HG03045 (cell line): ENCODE measurements around the gene ALG14.
"Not testable (repeated sequence)": the region's sequence is repeated elsewhere in the genome, so short reads cannot be mapped to it uniquely, and the experiment has no call there.

Experiments
- ATAC-seq: cut with Tn5 transposase; IDR thresholded peaks from one replicate; pipeline ENCODE4 v1.9.1; 2021; ENCODE audit warnings: mild to moderate bottlenecking, moderate library complexity; ENCODE audit not compliant: unreplicated experiment

Gene ALG14

GRCh38 chr1:95089650-95090287, 17.0 kb upstream of the ALG14 start:
- no peak for ATAC-seq

- ATAC-seq, result no peak
Observed at GRCh38 chr1:95088303-95088702, 15.6 kb upstream of the ALG14 start.

DNA sequence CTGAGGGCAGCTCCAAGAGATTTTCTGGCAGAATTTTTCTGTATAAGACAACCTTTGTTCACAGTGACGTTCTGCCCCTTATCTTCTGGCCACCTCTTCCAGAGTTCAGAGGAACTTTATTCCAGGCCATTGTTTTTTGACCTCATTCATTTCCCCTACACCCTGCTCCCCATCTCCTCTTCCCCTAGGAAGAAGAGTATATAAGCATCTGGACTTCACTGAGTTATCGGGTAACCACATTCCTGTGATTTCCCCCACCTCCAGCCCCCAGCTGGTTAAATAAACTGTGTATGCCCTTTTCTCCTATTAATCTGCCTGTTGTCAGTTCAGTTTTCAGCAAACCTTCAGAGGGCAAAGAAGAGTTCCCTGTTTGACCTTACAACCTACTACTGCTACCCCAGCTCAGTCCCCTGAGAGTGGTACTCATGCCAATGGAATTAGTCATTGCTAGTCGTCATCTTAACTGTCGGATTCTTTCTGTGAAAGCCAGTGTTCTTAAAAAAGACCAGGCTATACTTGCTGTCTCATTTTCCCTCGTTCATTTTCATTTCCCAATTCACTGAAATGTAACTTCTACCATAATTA, 14.3 kb upstream of the ALG14 start:
- ATAC-seq, result no peak

- no peak for ATAC-seq
Observed at GRCh38 chr1:95085376-95085775, 12.6 kb upstream of the ALG14 start.

GRCh38 chr1:95084317-95085176, 11.8 kb upstream of the ALG14 start:
- peak; percentile 69 for ATAC-seq

- ATAC-seq, result no peak
Observed at GRCh38 chr1:95080879-95081278, 8.1 kb upstream of the ALG14 start.

DNA sequence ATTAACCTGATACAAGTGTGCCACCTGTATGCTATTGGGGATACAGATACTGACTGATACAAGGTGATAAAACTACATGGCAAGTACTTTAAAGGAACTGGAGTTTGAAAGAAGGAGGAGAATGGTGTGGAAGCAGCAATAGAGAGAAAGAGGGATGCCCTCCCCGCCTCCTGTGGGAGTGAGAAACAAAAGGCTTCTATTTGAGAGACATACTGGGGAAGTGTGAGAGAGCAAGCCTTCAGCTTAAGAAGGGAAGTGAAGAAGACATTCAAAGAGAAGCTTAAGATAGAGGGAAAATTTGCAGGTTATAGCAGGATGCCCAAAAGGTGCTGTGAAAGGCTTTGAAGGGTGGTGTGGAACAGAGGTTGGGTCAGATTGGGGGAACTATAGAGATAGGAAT, 7.7 kb upstream of the ALG14 start:
- no peak for ATAC-seq

- ATAC-seq, result no peak
Observed at GRCh38 chr1:95076034-95076433, 3.3 kb upstream of the ALG14 start.

- ATAC-seq, result no peak
Observed at GRCh38 chr1:95073446-95073845, 695 bp upstream of the ALG14 start.

- no peak for ATAC-seq
Observed at GRCh38 chr1:95072117-95072516, 634 bp downstream of the ALG14 start.

- ATAC-seq, result no peak
Observed at GRCh38 chr1:95071539-95071938, 1.2 kb downstream of the ALG14 start.

GRCh38 chr1:95069710-95070093, 3.0 kb downstream of the ALG14 start:
- ATAC-seq, result no peak

DNA sequence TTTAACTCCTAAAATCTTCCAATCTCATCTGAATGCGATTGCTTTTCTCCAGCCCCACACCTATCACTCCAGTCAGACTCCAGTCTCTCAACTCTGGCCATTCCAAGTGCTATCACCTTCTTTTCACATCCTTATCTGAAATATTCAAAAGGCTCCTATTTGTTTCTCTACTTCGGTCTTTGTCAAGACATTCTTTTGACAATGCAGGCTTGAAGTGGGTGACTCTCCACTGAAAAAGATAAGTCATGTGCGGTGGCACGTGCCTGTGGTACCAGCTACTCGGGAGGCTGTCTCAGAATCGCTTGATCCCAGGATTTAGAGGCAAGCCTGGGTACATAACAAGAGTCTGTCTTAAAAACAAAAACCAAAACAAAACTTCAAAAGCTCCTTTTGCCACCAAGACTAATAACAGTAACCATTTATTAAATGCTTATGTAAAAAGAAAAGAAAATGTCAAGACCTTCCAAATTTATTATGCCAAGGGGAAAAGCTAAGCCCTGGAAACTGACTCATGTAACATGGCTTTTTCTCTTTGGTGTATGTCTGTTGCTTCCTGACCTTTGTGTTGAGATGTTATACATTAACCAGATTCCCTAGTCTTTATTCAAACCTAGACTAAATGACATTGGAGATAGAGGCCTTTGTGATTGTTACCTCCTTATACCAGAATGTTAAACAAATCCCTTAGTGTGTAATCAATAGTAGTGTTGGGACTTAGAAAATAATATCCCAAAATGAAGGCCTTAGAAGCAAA, 3.6 kb downstream of the ALG14 start:
- no peak for ATAC-seq

DNA sequence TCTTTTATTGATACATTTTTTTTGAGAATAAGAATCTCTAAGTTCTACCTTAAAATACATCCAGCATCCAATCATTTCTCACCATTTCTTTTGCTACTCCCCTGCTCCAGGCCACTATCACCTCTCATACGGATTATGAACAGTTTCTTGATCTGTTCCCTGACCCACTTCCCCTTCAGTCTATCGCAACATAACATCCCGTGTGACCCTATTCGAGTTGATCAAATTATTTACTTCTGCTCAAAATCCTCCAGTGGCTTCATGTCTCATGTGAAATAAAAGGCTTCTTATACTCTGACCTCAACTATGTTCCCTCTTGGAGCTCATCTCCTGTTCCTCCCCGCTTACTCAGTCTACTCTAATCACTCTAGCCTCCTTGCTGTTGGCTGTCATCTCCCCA, 5.2 kb downstream of the ALG14 start:
- no peak for ATAC-seq

DNA sequence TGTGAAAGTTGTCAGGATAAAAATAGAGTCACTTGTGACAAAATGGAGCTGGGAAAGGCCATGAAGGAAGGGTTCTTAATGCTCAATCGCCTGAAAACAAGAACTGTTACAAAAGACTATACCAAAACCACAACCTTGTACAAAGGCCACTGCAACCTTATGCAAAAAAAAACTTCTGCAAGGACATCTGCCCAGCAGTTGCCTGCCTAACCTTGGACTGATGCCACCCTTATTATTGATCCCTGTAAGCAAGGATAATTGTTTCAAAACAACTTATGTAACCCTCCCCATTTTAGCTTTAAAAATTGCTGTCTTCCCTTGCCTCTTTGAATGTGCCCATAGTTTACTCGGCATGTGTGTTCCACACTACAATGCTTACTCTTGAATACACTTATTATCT, 5.7 kb downstream of the ALG14 start:
- ATAC-seq, result no peak

DNA sequence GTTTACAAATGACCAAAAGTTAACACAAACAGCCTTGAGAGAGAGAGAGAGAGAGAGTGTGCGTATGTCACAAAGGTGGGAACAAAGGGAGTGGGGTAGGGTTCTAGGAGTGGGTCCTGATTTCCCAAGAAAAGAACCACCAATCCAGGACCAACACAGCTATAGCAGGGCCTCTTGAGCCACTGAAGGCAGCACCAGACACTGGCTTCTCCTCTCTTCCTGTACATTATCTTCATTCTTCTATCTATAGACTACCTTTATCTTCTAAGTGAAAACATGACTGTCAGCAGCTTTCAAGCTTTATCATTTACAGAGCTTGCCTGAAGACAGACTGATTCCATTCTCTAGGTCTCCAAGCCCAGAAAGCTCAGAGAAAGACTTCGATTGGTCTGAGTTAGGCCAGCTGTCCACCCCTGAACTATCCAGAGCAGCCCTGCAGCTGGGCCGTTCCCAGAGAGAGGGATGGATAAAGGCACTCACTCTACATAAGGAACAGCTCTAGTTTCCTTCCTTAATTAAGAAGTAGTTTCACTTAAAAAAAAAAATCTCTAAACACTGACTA, 11.2 kb downstream of the ALG14 start:
- ATAC-seq, result no peak

DNA sequence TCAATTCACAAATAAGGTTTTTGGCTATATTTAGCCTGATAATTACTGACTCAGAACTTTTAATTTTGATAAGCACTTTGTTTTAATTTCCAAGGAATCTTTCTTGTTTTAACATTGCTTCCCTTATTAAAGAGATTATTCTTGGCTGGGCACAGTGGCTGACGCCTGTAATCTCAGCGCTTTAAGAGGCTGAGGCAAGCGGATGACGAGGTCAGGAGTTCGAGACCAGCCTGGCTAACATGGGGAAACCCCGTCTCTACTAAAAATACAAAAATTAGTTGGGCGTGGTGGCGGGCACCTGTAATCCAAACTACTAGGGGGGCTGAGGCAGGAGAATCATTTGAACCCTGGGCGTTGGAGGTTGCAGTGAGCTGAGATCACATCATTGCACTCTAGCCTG, 13.8 kb downstream of the ALG14 start:
- ATAC-seq, result no peak

DNA sequence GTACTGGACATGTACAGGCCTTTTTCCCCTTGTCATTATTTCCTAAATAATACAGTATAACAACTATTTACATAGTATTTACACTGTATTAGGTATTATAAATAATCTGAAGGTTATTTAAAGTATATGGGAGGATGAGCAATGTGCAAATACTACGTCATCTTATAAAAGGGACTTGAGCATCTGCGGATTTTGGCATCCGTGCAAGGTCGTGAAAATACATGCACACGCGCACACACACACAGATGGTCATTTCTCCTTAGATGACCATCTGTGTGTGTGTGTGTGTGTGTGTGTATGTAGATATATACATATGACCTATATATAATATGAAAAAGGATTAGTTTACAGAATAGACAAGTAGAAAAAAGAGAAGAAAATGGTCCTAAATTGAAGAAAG, 15.4 kb downstream of the ALG14 start:
- ATAC-seq, result no peak

DNA sequence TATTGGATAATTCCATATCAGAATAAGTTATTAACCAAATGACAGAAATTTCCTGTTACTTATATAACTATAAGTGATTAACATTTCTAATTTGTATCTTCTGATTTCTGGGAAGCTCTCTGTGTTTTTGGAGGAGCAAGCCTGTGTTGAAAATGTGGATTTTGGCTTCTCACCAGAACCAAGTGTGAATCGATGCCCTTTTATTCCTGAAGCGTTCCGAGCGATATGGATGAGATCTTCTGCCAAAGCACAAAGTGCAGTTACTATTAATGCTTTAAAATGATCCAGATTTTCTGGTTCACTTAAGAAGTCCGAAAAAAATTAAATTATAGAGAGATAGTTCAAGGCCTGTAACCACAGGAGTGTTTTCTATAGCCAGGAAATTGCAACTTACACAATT, 22.8 kb downstream of the ALG14 start:
- no peak for ATAC-seq

DNA sequence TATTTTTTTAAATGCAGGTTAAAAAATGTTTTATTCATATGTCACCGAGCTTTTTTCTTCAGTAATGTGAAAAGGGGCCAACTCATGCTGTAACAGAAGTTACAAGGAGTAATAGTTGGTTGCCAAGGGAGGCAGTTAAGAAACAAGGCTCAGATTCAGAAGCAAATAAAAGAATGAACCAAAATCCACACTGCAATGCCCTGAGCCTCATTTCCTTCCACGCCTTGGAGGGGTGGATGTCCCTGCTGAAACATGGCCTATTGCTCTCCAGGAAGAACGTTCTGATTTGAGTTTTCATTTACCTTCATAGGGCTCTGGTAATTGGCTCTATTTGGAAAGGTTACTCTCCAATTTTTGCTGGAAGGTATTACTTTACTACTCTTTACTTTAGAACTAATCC, 24.4 kb downstream of the ALG14 start:
- no peak for ATAC-seq

DNA sequence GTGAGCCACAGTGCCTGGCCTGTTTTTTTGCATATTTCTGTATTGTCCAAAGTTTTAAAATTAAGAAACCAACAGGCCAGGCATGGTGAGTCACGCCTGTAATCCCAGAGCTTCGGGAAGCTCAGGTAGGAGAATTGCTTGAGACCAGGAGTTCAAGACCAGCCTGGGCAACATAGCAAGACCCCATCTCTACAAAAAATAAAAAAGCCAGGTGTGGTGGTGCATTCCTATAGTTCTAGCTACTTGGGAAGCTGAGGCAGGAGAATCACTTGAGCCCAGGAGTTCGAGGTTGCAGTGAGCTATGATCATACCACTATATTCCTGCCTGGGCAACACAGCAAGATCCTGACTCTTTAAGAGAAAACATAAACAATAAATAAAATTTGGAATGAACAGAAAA, 25.1 kb downstream of the ALG14 start:
- ATAC-seq, result not testable (repeated sequence)
